Measurements from ENCODE around the gene VAPB. TPM values are rescaled to one million over a fixed set of nuclear protein-coding genes. Genes with fewer than 3 reads are reported as not detected.

The VAPB gene
- total and polyA plus RNA-seq, 2 of the 4 experiments (the other 2 are of a cell fraction) = 9.1 to 26.0 TPM

- no peaks in the 10 kb centered on the region for H3K27me3 ChIP-seq (ENCODE audit: control insufficient read depth, insufficient read depth, low read length)
- no peak overlapping the region for H3K23ac ChIP-seq (ENCODE audit: low read depth, low read length)
- no peak overlapping the region for H3K4me2 ChIP-seq (ENCODE audit: low read depth, low read length)
- peaks cover 27% of the 10 kb centered on the region for H3K36me3 ChIP-seq (ENCODE audit: control insufficient read depth, insufficient read depth, low read length)
- H2BK15ac ChIP-seq (ENCODE audit: low read depth, low read length) = no peak overlapping the region
- ChIA-PET CTCF (interaction anchor here (0.5 to 1.2 kb wide), 6 partner anchors 24 to 256 kb away, joined by 3 to 4 read pairs (median 3); no protein-coding TSS in a partner anchor), POLR2A (ENCODE audit: unreplicated experiment) (no interaction called here)
- no peak overlapping the region for H3K4me3 ChIP-seq (ENCODE audit: insufficient read depth, low read depth, low read length)
- no peak overlapping the region for H3K9ac ChIP-seq (ENCODE audit: low read depth, low read length)
- WGBS, 2 experiments (ENCODE audit: extremely low coverage in 2 of 2, insufficient read length in 1 of 2) = 95% methylated on average over 4 of the region's 10 CpGs; no CpG with 5 or more reads in 1 of the 2 experiments
- H3K4me1 ChIP-seq (ENCODE audit: control insufficient read depth, insufficient read depth, low read length) = 0 out of 2 replicates have a peak, but pooled peaks cover 1% of the 10 kb centered on the region
- H2AK9ac ChIP-seq (replicated peaks; ENCODE audit: low read depth, low read length, poor library complexity) = no peak overlapping the region
- H3K9me3 ChIP-seq (ENCODE audit: control insufficient read depth, insufficient read depth, low read length) = no peaks in the 10 kb centered on the region
- H3K79me1 ChIP-seq (ENCODE audit: low read depth in 1 of 2, low read length in 2 of 2) = peaks cover 9 to 64% of the 10 kb centered on the region in 2 experiments; a peak in 3 of 4 replicates
- peaks cover 13% of the 10 kb centered on the region for H3K9me1 ChIP-seq (ENCODE audit: insufficient read depth, low read length)
- H2AK5ac ChIP-seq (ENCODE audit: low read depth, low read length) = no peak overlapping the region
- no peak overlapping the region for H4K8ac ChIP-seq (ENCODE audit: low read depth in 2 of 2, low read length in 2 of 2)
- peak; percentile 90 for ATAC-seq (ENCODE audit: low read depth)
- H2BK20ac ChIP-seq (ENCODE audit: low read depth, low read length) = no peak overlapping the region
- no TSS peak for BruUV-seq (replicated peaks)
- TF ChIP-seq MAFK (IDR thresholded peaks at IDR 0.05; ENCODE audit: low read depth, low read length) = no peak
- TF ChIP-seq ELK1 (IDR thresholded peaks at IDR 0.05; ENCODE audit: borderline replicate concordance, low read depth, low read length) = no peak
- peak; percentile 89 for TF ChIP-seq SMC3 (IDR thresholded peaks at IDR 0.05; ENCODE audit: low read depth, low read length)
- no peak for TF ChIP-seq FOS (IDR thresholded peaks at IDR 0.05; ENCODE audit: low read depth, low read length)
- no peak for TF ChIP-seq CHD1 (IDR thresholded peaks at IDR 0.05; ENCODE audit: low read depth, low read length)
- peak; percentile 79 for TF ChIP-seq CTCF (conservative IDR thresholded peaks at IDR 0.05; ENCODE audit: low read depth, low read length)
- no peak for TF ChIP-seq BHLHE40 (IDR thresholded peaks at IDR 0.05; ENCODE audit: low read depth, low read length)
- no peak for TF ChIP-seq CEBPB (IDR thresholded peaks at IDR 0.05; ENCODE audit: low read depth, low read length)
- TF ChIP-seq RAD21 (IDR thresholded peaks at IDR 0.05; ENCODE audit: low read length) = peak; percentile 85
- H2BK120ac ChIP-seq (ENCODE audit: low read depth, low read length) = no peak overlapping the region
- no peak overlapping the region for H3K4ac ChIP-seq (ENCODE audit: low read depth, low read length)
- DNase-seq = peak; percentile 58
- intact Hi-C loops (cut with micrococcal nuclease) (loop anchor here (1.0 to 5.0 kb wide), 2 partner anchors 205 to 210 kb away; partner anchors contain the start of gene STX16), dilution Hi-C loops (cut with HindIII; ENCODE audit: low sequenced_read_pairs, unreplicated experiment) (no loop called here), in situ Hi-C loops (cut with MboI; ENCODE audit: low sequenced_read_pairs) (no loop called here)
- H2BK5ac ChIP-seq (ENCODE audit: low read depth, low read length, poor library complexity, severe bottlenecking) = no peak overlapping the region
- no peak overlapping the region for H4K91ac ChIP-seq (ENCODE audit: insufficient read depth, low read depth, low read length)
- H3K14ac ChIP-seq (replicated peaks; ENCODE audit: low read depth, low read length) = no peak overlapping the region
- H3K56ac ChIP-seq (ENCODE audit: extremely low read depth, insufficient read depth, low read length) = no peak overlapping the region
- 0 out of 2 replicates have a peak, but pooled peaks cover 8% of the 10 kb centered on the region for H4K20me1 ChIP-seq (ENCODE audit: insufficient read depth, low read length)
- H3K27ac ChIP-seq (ENCODE audit: insufficient read depth, low read length) = no peak overlapping the region
- H2AFZ ChIP-seq (replicated peaks; ENCODE audit: low read length, poor library complexity) = no peak overlapping the region
- H4K5ac ChIP-seq (ENCODE audit: low read depth, low read length) = no peak overlapping the region
- no peak overlapping the region for H3K18ac ChIP-seq (ENCODE audit: low read depth, low read length)
These were observed 58.7 kb downstream of the VAPB start for GRCh38 chr20:58447511-58448391.

Data from IMR-90 (cell line).